Left ventricle myocardium inferior (tissue), 1 donor: ENCODE results near the gene SLC66A3. TPM values are rescaled to one million over a fixed set of nuclear protein-coding genes. Genes with fewer than 3 reads are reported as not detected.

Experiments
- DNase-seq: peaks from one replicate; pipeline ENCODE4 v3.0.0-alpha.2; 2020
- H3K27ac ChIP-seq: fragments of 200-600 bp; replicated peaks from 2 replicates; pipeline ENCODE4 v1.8.0; 2021
- H3K27me3 ChIP-seq: fragments of 200-600 bp; 2 replicates; pipeline ENCODE4 v1.8.0; 2021; ENCODE audit warnings: low read depth
- H3K36me3 ChIP-seq: fragments of 200-600 bp; 2 replicates; pipeline ENCODE4 v1.8.0; 2021
- H3K4me1 ChIP-seq: fragments of 200-600 bp; 2 replicates; pipeline ENCODE4 v1.8.0; 2021
- H3K4me3 ChIP-seq: fragments of 200-600 bp; 2 replicates; pipeline ENCODE4 v1.8.0; 2021; ENCODE audit warnings: mild to moderate bottlenecking, moderate library complexity
- H3K9me3 ChIP-seq: fragments of 200-600 bp; replicated peaks from 2 replicates; pipeline ENCODE4 v1.8.0; 2021
- CTCF ChIP-seq: fragments of 200-600 bp; IDR thresholded peaks from 2 replicates; pipeline ENCODE4 v1.8.0; 2021; ENCODE audit warnings: antibody characterized with exemption, mild to moderate bottlenecking, borderline replicate concordance
- intact Hi-C: fragments of 100-400 bp; cut with micrococcal nuclease; formaldehyde crosslinking; loops from one replicate; pipeline ENCODE4 v1.11.0; 2022
- total RNA-seq: library from RNA; stranded (reverse); fragmentation: NEBNext Ultra II Directional; extraction: Animal tissue kit (Norgen Biotek cat#: 25700); gene quantifications from one replicate; pipeline ENCODE4 v1.2.1, GENCODE V29; 2021
- donor health status: DM: no; HTN: yes; CAD: no; lungs with severe emphysema.

Gene SLC66A3
- total RNA-seq, 1 donor from 2014 or later: 7.8 TPM

DNA sequence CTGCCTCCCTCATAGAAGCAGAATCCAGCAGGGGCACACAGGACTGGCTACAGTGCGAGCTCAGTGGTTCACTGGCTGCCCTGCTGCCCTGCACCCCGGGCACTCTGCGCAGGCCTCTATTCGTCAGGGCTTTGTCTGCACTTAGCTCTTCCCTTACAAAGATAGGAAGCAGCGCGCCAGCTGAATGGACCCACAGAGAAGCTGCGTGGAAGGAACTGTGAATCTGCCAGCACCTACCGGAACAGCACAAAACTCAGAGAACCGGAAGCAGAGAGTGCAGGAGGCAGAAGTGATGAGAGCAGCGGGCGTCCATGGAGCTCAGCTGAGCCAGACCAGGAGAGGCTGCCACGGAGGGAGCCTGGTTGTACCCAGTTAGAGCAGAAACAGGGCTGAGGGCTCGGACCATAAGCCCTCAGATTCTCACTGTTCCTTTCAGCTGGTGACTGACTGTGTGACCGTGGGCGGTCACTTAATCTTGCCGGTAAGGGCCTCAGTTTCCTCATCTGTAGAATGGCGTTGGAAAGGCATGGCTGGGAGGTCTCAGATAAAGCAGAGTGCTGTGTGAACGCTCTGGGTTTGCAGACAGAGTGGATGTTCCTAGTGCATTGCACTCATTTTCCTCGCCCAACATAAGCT is 23.1 kb upstream of the SLC66A3 start:
- DNase-seq: no peak
- no peaks in the 10 kb centered on the region for H3K36me3 ChIP-seq
- no peak overlapping the region for H3K27ac ChIP-seq
- peak overlapping the region; percentile 68 for H3K4me3 ChIP-seq
- no peak for TF ChIP-seq CTCF
- H3K9me3 ChIP-seq: no peaks in the 10 kb centered on the region
- intact Hi-C loops: loop anchor here (10.0 kb wide), 1 partner anchor 283 kb away; no protein-coding TSS in a partner anchor
- H3K27me3 ChIP-seq: peaks cover 10% of the 10 kb centered on the region
- H3K4me1 ChIP-seq: peaks cover 37% of the 10 kb centered on the region

- no peak for DNase-seq
- H3K9me3 ChIP-seq: no peaks in the 10 kb centered on the region
- peaks cover 34% of the 10 kb centered on the region for H3K4me1 ChIP-seq
- peak overlapping the region; percentile 68 for H3K4me3 ChIP-seq
- H3K27me3 ChIP-seq: peaks cover 18% of the 10 kb centered on the region
- H3K36me3 ChIP-seq: no peaks in the 10 kb centered on the region
- intact Hi-C loops: loop anchor here (10.0 kb wide), 1 partner anchor 281 kb away; no protein-coding TSS in a partner anchor
- no peak overlapping the region for H3K27ac ChIP-seq
- TF ChIP-seq CTCF: no peak
Observed at GRCh38 chr2:11133238-11133935, 21.9 kb upstream of the SLC66A3 start.

DNA sequence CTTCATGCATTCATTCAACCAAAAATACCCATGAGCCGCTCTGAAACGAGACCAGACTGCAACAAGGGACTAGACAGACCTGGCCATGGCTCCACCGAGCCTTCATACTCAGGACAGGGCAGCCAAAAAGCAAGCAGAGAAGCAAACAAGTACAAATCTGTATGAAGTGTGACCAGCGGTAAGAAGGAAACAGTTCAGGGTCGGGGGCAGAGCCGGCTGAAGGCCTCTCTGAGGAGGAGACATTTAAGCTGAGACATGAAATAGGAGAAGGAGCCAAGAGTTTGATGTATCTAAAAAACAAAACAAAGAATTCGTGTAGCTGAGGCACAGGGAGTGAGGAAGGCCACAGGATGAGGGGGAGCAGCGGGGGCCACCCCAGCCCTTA is 21.3 kb upstream of the SLC66A3 start:
- Histone ChIP-seq H3K4me1 (peaks cover 29% of the 10 kb centered on the region), H3K36me3 (no peaks in the 10 kb centered on the region), H3K27me3 (peaks cover 24% of the 10 kb centered on the region), H3K27ac (no peak overlapping the region), H3K4me3 (peak overlapping the region; percentile 68), H3K9me3 (no peaks in the 10 kb centered on the region)
- DNase-seq: no peak
- TF ChIP-seq CTCF: no peak
- intact Hi-C loops: loop anchor here (10.0 kb wide), 1 partner anchor 281 kb away; no protein-coding TSS in a partner anchor

DNA sequence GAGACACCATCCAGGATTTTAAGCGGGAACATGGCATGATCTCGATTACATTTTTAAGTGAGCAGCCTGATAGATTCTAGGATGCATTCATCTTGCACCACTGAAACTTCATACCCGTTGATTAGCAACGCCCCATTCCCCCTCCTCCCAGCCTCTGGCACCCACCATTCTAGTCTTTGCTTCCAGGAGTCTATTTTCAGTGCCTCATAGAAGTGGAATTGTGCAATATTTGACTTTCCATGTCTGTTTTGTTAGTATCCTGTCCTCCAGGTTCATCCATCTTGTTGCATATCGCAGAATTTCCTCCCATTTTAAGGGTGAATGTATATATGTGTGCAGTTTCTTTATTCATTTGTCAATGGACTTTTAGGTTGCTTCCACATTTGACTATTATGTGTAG is 20.9 kb upstream of the SLC66A3 start:
- Histone ChIP-seq H3K4me3 (no peak overlapping the region), H3K36me3 (no peaks in the 10 kb centered on the region), H3K9me3 (no peaks in the 10 kb centered on the region), H3K27me3 (peaks cover 28% of the 10 kb centered on the region), H3K27ac (no peak overlapping the region), H3K4me1 (peaks cover 27% of the 10 kb centered on the region)
- TF ChIP-seq CTCF: no peak
- no peak for DNase-seq
- intact Hi-C loops: loop anchor here (10.0 kb wide), 1 partner anchor 280 kb away; no protein-coding TSS in a partner anchor

DNA sequence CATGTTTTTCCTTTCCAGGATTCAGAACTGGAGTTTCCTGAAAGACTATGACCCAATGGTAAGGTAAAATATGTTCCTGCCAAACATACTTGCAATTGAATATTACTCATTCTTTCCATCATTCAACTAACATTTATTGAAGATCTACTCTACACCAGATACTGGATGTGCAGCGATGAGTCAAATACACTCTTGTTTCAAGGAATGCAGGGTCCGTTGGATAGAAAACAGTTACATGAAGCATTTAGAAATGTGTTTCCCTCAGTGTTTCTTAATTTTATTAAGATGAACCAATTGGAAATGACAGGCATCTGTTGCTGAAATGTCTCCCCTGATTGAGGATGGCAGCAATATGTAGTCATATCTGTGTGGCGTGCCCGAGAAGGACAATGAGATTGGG is 14.8 kb upstream of the SLC66A3 start:
- TF ChIP-seq CTCF: no peak
- intact Hi-C loops: no loop called here
- DNase-seq: no peak

More for the DNA sequence above, 14.8 kb upstream of the SLC66A3 start:
- Histone ChIP-seq H3K27me3 (peaks cover 52% of the 10 kb centered on the region), H3K36me3 (no peaks in the 10 kb centered on the region), H3K9me3 (peaks cover 2% of the 10 kb centered on the region), H3K4me3 (no peak overlapping the region), H3K27ac (no peak overlapping the region), H3K4me1 (no peaks in the 10 kb centered on the region)
